Right hindlimb (tissue), 1 donor: ENCODE data around the gene MCFD2.
"Not testable (repeated sequence)": the region's sequence is repeated elsewhere in the genome, so short reads cannot be mapped to it uniquely, and the experiment has no call there.

Experiments
- DNase-seq: peaks from one replicate; pipeline ENCODE4 v3.0.0-alpha.2; 2018

MCFD2 gene

DNA sequence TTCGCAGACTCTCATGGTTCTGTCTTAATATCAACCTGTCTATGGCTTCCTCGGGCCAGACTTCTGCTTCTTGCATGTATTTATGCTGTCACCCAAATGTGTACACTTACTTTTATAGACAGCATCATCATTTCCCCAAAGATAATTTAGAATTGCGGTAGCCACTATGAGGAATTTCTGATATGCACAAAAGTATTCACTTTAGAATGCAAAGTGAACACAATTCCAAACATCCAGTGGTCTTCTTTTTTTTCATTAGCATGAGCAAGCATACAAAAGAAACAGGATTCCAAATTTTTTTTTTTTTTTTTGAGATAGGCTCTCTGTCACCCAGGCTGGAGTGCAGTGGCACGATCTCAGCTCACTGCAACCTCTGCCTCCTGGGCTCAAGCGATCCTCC is 21.0 kb upstream of the MCFD2 start:
- no peak for DNase-seq

GRCh38 chr2:46935071-46935470 is 19.5 kb upstream of the MCFD2 start:
- no peak for DNase-seq

GRCh38 chr2:46929612-46930011 is 14.0 kb upstream of the MCFD2 start:
- no peak for DNase-seq

DNA sequence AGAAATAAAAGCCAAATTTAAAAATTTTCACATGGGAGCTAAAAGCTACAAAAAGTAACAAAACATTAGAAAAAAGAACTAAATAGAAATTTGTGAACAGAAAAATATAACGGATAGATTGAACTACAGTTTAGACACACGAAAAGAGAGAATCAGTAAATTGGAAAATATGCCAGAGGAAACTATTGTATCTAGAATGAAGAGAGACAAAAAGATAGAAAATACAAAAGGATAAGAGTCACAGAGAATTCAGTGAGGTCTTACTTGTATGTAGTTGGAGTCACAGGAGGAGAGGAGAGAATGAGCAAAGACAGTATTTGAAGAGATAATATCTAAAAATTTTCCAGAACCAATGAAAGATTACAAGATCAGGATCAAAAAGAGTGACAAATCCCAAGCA is 11.3 kb upstream of the MCFD2 start:
- DNase-seq = no peak

GRCh38 chr2:46925474-46926351 is 10.1 kb upstream of the MCFD2 start:
- DNase-seq = no peak

DNA sequence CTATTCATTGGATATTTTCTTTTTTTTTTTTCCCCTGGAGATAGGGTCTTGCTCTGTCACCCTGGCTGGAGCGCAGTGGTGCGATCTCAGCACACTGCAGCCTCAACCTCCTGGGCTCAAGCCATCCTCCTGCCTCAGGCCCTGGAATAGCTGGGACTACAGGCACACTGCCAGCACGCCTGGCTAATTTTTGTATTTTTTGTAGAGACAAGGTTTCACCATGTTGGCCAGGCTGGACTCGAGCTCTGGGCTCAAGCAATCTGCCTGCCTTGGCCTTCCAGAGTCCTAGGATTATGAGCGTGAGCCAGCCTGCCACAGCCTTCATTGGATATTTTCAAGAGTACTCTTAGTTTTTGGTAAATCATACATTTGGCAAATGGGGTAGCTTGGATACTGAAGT is 9.0 kb upstream of the MCFD2 start:
- DNase-seq = no peak

DNA sequence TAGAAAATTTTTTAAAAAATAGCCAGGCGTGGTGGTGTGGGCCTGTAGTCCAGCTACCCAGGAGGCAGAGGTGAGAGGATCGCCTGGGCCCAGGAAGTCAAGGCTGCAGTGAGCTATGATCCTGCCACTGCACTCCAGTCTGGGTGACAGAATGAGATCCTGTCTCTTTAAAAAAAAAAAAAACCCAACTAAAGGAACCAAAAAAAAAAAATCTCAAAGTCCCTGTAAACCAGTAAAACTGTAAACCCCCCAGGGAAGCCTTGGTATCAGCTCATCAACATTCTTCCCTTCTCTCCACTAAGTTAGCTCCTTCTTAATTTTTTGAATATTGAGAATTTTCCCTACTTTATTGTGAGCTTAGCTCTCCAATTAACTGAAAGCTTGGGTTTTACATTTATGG is 8.4 kb upstream of the MCFD2 start:
- DNase-seq = no peak

- DNase-seq = no peak
Measured at GRCh38 chr2:46923041-46923528, 7.5 kb upstream of the MCFD2 start.

DNA sequence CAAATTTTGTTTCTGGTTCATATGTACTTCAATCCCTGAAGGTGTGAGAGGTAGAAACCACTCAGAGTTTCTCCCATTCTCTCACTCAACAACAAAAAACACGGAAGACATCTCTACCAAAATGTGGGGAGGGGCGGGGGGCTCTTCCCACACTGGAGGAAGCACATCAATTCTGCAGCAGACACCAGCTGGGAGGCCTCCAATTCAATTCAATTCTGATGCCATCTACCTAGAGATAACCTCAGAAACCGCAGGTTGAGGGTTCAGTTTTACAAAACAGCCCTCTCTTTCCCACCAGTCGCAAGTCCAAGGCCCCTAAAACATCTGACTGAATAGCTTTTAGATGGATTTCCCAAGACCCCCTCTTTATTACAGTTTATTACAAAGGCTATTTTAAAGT is 7.0 kb upstream of the MCFD2 start:
- DNase-seq = no peak

GRCh38 chr2:46921676-46922448 is 6.3 kb upstream of the MCFD2 start:
- no peak for DNase-seq

DNA sequence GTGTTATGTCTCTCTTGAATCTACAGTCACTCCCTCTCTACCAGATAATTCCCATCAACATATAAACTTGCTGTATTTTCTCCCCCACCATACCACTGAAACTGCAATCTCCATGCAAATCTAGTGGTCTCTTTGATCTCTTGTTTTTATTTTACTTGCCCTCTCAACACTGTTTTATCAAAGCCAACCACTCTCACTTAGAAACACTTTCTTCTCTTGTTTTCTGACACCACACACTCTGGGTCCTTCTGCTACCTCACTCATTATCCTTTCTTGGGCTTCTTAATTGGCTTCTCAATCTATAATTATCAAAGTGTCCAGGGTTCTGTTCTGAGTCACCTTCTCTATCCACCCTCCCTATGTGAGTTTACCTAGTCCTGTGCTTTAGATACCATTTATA is 2.0 kb upstream of the MCFD2 start:
- DNase-seq = no peak

DNA sequence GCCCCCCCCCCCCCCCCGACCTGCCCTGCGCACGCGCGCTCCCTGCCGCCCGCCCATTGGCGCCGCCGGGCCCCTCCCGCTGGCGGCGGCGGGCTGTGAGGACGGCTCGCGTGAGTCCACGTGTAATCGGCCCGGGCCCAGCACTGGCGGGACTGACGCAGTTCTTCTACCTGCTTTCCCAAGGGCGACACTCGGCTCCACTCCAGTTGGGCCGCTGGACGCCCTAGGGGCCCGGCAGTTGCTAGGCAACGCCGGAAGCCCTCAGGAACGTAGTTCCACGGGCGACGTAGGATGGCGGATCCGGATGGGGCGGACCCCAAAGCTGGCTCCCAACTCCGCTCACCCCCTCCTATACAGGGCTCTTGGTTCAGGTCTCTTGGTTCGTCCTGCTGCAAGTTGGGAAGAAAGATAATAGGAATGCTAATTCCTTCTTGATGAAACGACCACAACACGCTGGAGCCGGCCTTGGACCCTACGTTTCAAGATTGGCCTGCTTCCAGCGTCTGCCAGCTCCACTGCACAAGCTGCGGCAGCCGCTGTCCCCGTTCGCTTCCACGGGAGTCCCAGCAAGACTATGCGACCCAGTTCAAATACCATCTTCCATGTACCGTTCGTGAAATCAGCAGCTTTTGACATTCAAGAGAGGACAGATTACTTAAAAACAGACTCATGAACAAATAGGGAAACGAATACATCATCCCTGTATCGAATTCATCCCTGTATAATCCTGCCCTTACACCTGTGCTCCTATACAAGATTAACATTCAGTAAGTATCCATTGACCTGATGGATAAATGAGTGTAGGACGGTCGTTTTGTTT is 415 bp upstream of the MCFD2 start:
- peak; percentile 92 for DNase-seq

DNA sequence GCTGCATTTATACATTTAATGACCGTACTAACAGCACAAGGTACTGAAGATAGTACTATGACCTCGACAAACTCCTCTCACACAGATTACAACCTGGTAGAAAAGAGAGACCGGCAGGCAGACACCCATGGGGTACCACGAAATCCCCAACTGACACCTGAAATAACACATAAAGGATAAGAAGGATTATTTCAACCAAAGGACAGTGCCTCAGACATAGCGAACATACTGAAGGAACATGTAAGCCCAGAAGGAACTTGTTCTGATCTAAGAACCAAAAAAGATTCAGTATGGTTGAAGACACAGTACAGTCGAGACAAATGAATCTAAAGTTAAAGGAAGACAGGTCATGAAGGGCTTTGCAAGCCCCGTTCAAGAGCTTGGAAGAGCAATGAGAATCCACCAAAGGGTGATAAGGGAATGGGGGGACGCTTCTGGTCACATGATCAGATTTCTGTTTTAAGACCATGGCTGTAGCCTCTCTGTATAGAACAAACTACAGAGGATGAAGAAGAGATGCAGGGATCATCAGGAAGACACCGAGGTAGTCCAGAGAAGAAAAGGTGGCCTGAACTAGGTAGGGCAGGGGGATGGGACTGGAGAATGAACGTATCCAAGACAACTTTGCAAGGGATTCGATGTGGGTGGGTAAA is 902 bp downstream of the MCFD2 start:
- no peak for DNase-seq

GRCh38 chr2:46913471-46914381 is 1.9 kb downstream of the MCFD2 start:
- DNase-seq = no peak

GRCh38 chr2:46909771-46910419 is 5.7 kb downstream of the MCFD2 start:
- DNase-seq = no peak

- DNase-seq = no peak
Measured at GRCh38 chr2:46909150-46909549, 6.5 kb downstream of the MCFD2 start.

- DNase-seq = not testable (repeated sequence)
Measured at GRCh38 chr2:46904908-46905678, 10.5 kb downstream of the MCFD2 start.

- not testable (repeated sequence) for DNase-seq
Measured at GRCh38 chr2:46902980-46903379, 12.6 kb downstream of the MCFD2 start.

GRCh38 chr2:46902465-46902864 is 13.1 kb downstream of the MCFD2 start:
- no peak for DNase-seq

DNA sequence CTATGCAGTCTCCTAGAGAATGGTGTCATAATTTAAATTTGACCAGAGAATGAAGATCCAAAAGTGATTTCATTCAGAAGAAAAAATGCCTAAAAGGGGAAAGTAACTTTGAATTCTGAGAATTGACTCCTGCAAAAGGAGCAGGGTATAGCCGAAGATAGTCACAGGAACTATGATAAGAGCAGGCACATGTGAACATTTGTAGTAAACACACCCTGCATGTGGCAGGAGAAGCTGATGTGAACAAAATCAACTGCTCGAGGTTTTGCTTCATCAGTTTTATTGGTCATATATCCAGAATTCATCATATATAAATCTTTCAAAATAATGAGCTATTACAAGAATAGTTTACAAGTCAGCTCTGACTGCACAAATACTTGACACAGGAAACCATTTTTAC is 14.0 kb downstream of the MCFD2 start:
- DNase-seq = no peak
